CD4-positive, alpha-beta memory T cell (primary cell): Measurements from ENCODE around the gene SP8. TPM values are rescaled to one million over a fixed set of nuclear protein-coding genes. Genes with fewer than 3 reads are reported as not detected.

Experiments used
- CTCF ChIA-PET: fragments of 350-600 bp; sonication (Branson Sonifier 250); formaldehyde crosslinking; loops from one replicate; lab custom pipeline; 2021; ENCODE audit warnings: inconsistent platforms; ENCODE audit not compliant: partially characterized antibody; lab: Charles Lee
- POLR2A ChIA-PET: fragments of 350-600 bp; sonication (Branson Sonifier 250); formaldehyde crosslinking; loops from one replicate; lab custom pipeline; 2021; ENCODE audit not compliant: partially characterized antibody; lab: Charles Lee
- DNase-seq, 5 donors: peaks; one replicate each; pipeline versions ENCODE4 v3.0.0 to v3.0.0-alpha.2; 2020 to 2022; ENCODE audit warnings: mixed read lengths in 1 of 5
- H3K27ac ChIP-seq: one replicate; pipeline ENCODE4 v1.7.0; 2013; ENCODE audit warnings: low read depth, low read length
- H3K27me3 ChIP-seq: 2 replicates; pipeline ENCODE4 v1.7.0; 2013; ENCODE audit warnings: mild to moderate bottlenecking, low read length, moderate library complexity; ENCODE audit not compliant: insufficient read depth
- H3K36me3 ChIP-seq: 2 replicates; pipeline ENCODE4 v1.7.0; 2013; ENCODE audit warnings: mild to moderate bottlenecking, low read length, moderate library complexity; ENCODE audit not compliant: insufficient read depth
- H3K4me1 ChIP-seq: 2 replicates; pipeline ENCODE4 v1.7.0; 2013; ENCODE audit warnings: mild to moderate bottlenecking, low read length, moderate library complexity; ENCODE audit not compliant: insufficient read depth
- H3K4me3 ChIP-seq, 2 donors: one replicate each; pipeline ENCODE4 v1.7.0; 2013; ENCODE audit warnings: low read length in 2 of 2, mild to moderate bottlenecking in 1 of 2
- H3K9me3 ChIP-seq, 2 donors: one replicate each; pipeline ENCODE4 v1.7.0; 2013; ENCODE audit warnings: low read length in 2 of 2, control low read depth in 1 of 2; ENCODE audit not compliant: control insufficient read depth in 1 of 2
- H3K27ac Mint-ChIP-seq, 7 donors: one replicate each; pipeline ENCODE4 v1.8.0; 2020 to 2021; ENCODE audit warnings: mixed read lengths in 7 of 7, mild to moderate bottlenecking in 6 of 7, inconsistent platforms in 3 of 7, moderate library complexity in 3 of 7
- H3K27me3 Mint-ChIP-seq, 2 donors: one replicate each; pipeline ENCODE4 v1.8.0; 2020 to 2021; ENCODE audit warnings: mixed read lengths in 2 of 2
- H3K36me3 Mint-ChIP-seq, 2 donors: one replicate each; pipeline ENCODE4 v1.8.0; 2020 to 2021; ENCODE audit warnings: mixed read lengths in 2 of 2, inconsistent platforms in 1 of 2, mild to moderate bottlenecking in 1 of 2
- H3K4me1 Mint-ChIP-seq, 4 donors: one replicate each; pipeline ENCODE4 v1.8.0; 2020 to 2021; ENCODE audit warnings: mixed read lengths in 4 of 4, mild to moderate bottlenecking in 1 of 4
- H3K4me3 Mint-ChIP-seq, 8 donors: one replicate each; pipeline ENCODE4 v1.8.0; 2020 to 2021; ENCODE audit warnings: mixed read lengths in 8 of 8, mild to moderate bottlenecking in 7 of 8, moderate library complexity in 6 of 8, inconsistent platforms in 3 of 8
- H3K9me3 Mint-ChIP-seq, 8 donors: one replicate each; pipeline ENCODE4 v1.8.0; 2020 to 2021; ENCODE audit warnings: mixed read lengths in 8 of 8, mild to moderate bottlenecking in 5 of 8, inconsistent platforms in 3 of 8, moderate library complexity in 1 of 8
- intact Hi-C: fragments of 100-400 bp; cut with micrococcal nuclease; formaldehyde crosslinking; loops from one replicate; pipeline ENCODE4 v1.15.1; 2023
- polyA plus RNA-seq, 2 donors: library from polyadenylated mRNA; unstranded; fragments of 300-500 nt; fragmentation: Illumina TruSeq; gene quantifications; one replicate each; pipeline ENCODE4 v1.2.3, GENCODE V29; 2021
- total RNA-seq, 2 experiments: library from RNA; stranded (reverse); gene quantifications; one replicate each; pipeline ENCODE4 v1.2.3, GENCODE V29; 2021

SP8 gene
- total and polyA plus RNA-seq, 4 experiments from 2014 or later: not detected

DNA sequence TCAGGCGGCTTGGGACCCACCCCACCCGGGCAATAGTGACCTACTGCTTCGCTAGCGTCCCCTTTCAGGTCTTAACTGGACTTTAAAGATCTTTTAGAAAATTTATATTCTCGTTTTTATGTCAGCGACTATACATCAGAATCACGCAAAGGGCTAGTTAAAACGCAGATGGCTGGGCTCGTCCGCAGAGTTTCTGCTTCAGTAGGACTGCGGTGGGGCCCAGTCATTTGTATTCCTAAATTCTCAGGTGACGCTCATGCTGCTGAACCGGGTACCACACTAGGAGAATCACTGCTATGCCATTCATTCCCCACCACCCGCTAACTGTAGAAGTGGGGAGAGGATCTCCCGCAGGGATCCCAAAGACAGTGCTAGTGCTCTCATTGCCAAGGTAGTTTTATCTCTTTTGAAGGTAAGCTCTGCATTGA lies 12.0 kb upstream of the SP8 start:
- POLR2A ChIA-PET: no interaction called here
- Histone ChIP-seq H3K4me1 (peaks cover 15% of the 10 kb centered on the region), H3K36me3 (no peaks in the 10 kb centered on the region), H3K27me3 (peaks cover 36% of the 10 kb centered on the region), H3K4me3 (no peak overlapping the region), H3K9me3 (no peaks in the 10 kb centered on the region), H3K27ac (no peak overlapping the region)
- Mint-ChIP-seq H3K4me1 (peaks cover 8 to 22% (median 15%) of the 10 kb centered on the region in 4 donors), H3K27me3 (peaks cover 31 to 47% of the 10 kb centered on the region in 2 donors), H3K27ac (peak overlapping the region in 1 of 7 donors; percentile 28), H3K9me3 (peaks cover 0 to 32% (median 13%) of the 10 kb centered on the region in 8 donors), H3K4me3 (peak overlapping the region; percentile 59 to 82 (median 74)), H3K36me3 (peaks cover 0 to 4% of the 10 kb centered on the region in 2 donors)
- CTCF ChIA-PET: no interaction called here
- DNase-seq: no peak
- intact Hi-C loops: no loop called here

DNA sequence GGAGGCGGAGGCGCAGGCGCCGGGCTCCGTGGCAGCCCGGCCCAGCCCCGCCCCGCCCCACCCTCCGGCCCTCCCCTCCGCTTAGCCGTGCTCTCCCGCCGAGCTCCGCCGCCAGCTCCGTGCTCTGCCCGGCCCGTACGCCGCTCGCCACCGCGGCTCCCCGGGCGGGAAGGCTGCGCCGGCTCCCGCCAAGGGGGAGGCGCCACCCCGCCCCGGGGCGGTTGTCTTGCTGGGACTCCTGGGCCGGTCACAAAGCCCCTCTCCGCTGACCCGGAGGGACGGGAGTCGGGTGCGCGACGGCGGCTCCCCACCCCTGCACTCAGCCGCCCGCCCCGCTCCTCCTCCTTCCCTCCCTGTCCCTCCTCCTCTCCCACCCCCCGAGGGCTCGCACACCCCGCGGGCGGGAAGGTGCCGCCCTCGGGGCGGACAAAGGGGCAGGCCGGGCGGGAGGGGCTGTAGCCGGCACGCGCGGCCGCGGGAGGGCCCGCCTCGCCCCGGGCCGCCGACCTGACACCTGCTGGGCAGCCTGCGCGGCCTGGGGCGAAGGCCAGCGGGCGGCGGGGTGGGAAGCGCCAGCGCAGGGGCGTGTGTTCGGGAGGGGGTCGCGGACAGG lies 11.5 kb upstream of the SP8 start:
- no peak overlapping the region for H3K27ac ChIP-seq
- Mint-ChIP-seq H3K27ac (no peak overlapping the region), H3K4me3 (peak overlapping the region in 2 of 8 donors; percentile 59 to 80), H3K4me1 (peaks cover 8 to 22% (median 15%) of the 10 kb centered on the region in 4 donors), H3K27me3 (peaks cover 36 to 51% of the 10 kb centered on the region in 2 donors), H3K9me3 (peaks cover 0 to 35% (median 17%) of the 10 kb centered on the region in 8 donors), H3K36me3 (peaks cover 0 to 4% of the 10 kb centered on the region in 2 donors)
- H3K4me1 ChIP-seq: peaks cover 15% of the 10 kb centered on the region
- no peaks in the 10 kb centered on the region for H3K36me3 ChIP-seq
- intact Hi-C loops: no loop called here
- H3K4me3 ChIP-seq: no peak overlapping the region
- no peak for DNase-seq
- ChIA-PET POLR2A (no interaction called here), CTCF (no interaction called here)
- H3K9me3 ChIP-seq: no peaks in the 10 kb centered on the region
- H3K27me3 ChIP-seq: peaks cover 41% of the 10 kb centered on the region

DNA sequence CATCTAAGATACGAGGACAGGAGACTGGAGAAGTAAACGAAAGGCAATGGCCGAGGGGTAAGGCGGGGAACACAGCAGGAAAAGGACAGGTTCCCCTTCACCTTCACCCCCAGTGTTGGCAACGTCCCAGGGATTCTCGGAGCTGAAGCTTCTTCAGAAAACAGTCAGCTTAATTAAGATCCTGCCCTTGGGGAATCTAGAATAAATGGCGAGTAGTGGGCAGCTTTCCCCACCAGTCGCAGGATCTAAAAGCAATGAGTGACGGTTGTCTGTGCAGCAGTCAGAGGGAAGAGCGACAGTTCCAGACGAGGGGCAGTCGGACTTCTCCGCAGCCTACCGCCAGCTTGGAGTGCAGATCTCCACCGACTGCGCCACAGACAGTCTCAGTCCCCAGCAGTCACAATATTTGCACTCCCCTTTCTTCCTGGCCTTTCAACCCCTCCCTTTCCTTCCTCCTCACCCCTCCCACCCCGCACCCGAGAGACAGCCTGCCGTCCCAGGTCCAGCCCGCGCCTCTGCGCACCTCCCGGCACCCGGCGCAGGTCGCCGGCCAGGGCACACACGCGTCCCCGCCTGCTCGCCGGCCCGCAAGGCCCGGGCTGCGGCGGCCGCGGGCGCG lies 10.9 kb upstream of the SP8 start:
- CTCF ChIA-PET: no interaction called here
- H3K9me3 Mint-ChIP-seq: peaks cover 0 to 38% (median 20%) of the 10 kb centered on the region in 8 donors
- Histone ChIP-seq H3K27me3 (peaks cover 47% of the 10 kb centered on the region), H3K4me1 (peaks cover 15% of the 10 kb centered on the region), H3K27ac (no peak overlapping the region), H3K36me3 (no peaks in the 10 kb centered on the region), H3K4me3 (peak overlapping the region in 1 of 2 donors; percentile 43), H3K9me3 (no peaks in the 10 kb centered on the region)
- H3K4me3 Mint-ChIP-seq: peak overlapping the region; percentile 84 to 92 (median 88)
- DNase-seq: no peak
- H3K36me3 Mint-ChIP-seq: peaks cover 0 to 4% of the 10 kb centered on the region in 2 donors
- intact Hi-C loops: no loop called here
- POLR2A ChIA-PET: no interaction called here
- peaks cover 39 to 54% of the 10 kb centered on the region in 2 donors for H3K27me3 Mint-ChIP-seq
- peak overlapping the region in 3 of 7 donors; percentile 24 to 46 (median 37) for H3K27ac Mint-ChIP-seq
- peaks cover 8 to 22% (median 15%) of the 10 kb centered on the region in 4 donors for H3K4me1 Mint-ChIP-seq

GRCh38 chr7:20797042-20797461 lies 10.4 kb upstream of the SP8 start:
- peak overlapping the region in 1 of 2 donors; percentile 43 for H3K4me3 ChIP-seq
- Mint-ChIP-seq H3K4me1 (peaks cover 8 to 24% (median 15%) of the 10 kb centered on the region in 4 donors), H3K9me3 (peaks cover 0 to 40% (median 24%) of the 10 kb centered on the region in 8 donors), H3K27ac (peak overlapping the region in 2 of 7 donors; percentile 24 to 46), H3K4me3 (peak overlapping the region; percentile 84 to 92 (median 88)), H3K36me3 (peaks cover 0 to 4% of the 10 kb centered on the region in 2 donors), H3K27me3 (peaks cover 41 to 56% of the 10 kb centered on the region in 2 donors)
- H3K27me3 ChIP-seq: peaks cover 52% of the 10 kb centered on the region
- no peak overlapping the region for H3K27ac ChIP-seq
- POLR2A ChIA-PET: no interaction called here
- no peaks in the 10 kb centered on the region for H3K36me3 ChIP-seq
- CTCF ChIA-PET: no interaction called here
- no peak for DNase-seq
- H3K4me1 ChIP-seq: peaks cover 15% of the 10 kb centered on the region
- H3K9me3 ChIP-seq: no peaks in the 10 kb centered on the region
- intact Hi-C loops: no loop called here

DNA sequence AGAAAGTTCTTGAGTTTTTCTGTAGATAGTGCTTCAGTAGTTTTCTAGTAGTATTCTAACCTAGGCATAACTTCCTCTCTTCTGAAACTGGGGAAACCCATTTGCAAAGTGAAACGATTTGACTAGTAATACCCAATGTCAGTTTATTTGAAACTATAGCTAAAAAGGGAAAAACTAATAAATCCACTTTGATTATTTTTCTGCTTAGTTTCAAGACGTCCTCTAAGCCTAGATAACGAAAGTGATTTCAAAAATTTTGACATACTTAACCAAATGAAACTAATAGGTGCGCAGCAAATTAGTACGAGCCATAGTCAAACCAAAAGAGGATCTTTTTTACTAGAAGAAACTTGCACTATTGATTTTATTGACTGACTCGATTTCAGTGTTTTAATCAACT lies 9.8 kb upstream of the SP8 start:
- H3K27ac Mint-ChIP-seq: peak overlapping the region in 1 of 7 donors; percentile 52
- H3K27me3 Mint-ChIP-seq: peaks cover 46 to 62% of the 10 kb centered on the region in 2 donors
- H3K4me3 Mint-ChIP-seq: peak overlapping the region in 6 of 8 donors; percentile 84 to 92 (median 88)
- Histone ChIP-seq H3K36me3 (no peaks in the 10 kb centered on the region), H3K9me3 (no peaks in the 10 kb centered on the region), H3K4me1 (peaks cover 15% of the 10 kb centered on the region), H3K27me3 (peaks cover 54% of the 10 kb centered on the region), H3K4me3 (no peak overlapping the region), H3K27ac (no peak overlapping the region)
- ChIA-PET CTCF (no interaction called here), POLR2A (no interaction called here)
- DNase-seq: no peak
- intact Hi-C loops: no loop called here
- H3K9me3 Mint-ChIP-seq: peaks cover 0 to 46% (median 30%) of the 10 kb centered on the region in 8 donors
- peaks cover 8 to 28% (median 15%) of the 10 kb centered on the region in 4 donors for H3K4me1 Mint-ChIP-seq
- peaks cover 4 to 7% of the 10 kb centered on the region in 2 donors for H3K36me3 Mint-ChIP-seq

DNA sequence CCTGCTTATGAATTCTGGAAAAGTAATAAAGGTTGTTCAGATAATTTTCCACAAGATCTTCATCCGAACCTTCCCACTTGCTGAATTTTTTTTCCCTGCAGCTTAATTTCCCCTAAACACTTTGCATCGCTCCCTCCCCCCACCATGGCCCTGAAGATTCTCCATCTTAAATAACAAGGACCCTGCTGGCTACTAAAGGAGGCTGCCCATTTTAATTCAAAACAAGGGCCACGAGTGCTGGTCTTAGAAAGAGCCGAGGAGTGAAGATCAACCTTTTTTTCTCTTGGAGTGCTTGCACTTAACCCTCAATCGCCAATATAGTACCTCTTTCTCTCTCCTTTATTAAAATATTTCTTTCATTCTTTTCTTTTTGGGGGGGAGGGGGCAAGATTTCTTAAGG lies 9.2 kb upstream of the SP8 start:
- Mint-ChIP-seq H3K9me3 (peaks cover 0 to 50% (median 33%) of the 10 kb centered on the region in 8 donors), H3K27me3 (peaks cover 52 to 67% of the 10 kb centered on the region in 2 donors), H3K27ac (peak overlapping the region in 1 of 7 donors; percentile 46), H3K4me3 (no peak overlapping the region), H3K36me3 (peaks cover 4 to 7% of the 10 kb centered on the region in 2 donors), H3K4me1 (peaks cover 8 to 28% (median 15%) of the 10 kb centered on the region in 4 donors)
- Histone ChIP-seq H3K9me3 (no peaks in the 10 kb centered on the region), H3K27ac (no peak overlapping the region), H3K4me3 (no peak overlapping the region), H3K36me3 (no peaks in the 10 kb centered on the region), H3K4me1 (peaks cover 15% of the 10 kb centered on the region), H3K27me3 (peaks cover 60% of the 10 kb centered on the region)
- ChIA-PET CTCF (no interaction called here), POLR2A (no interaction called here)
- intact Hi-C loops: no loop called here
- no peak for DNase-seq

DNA sequence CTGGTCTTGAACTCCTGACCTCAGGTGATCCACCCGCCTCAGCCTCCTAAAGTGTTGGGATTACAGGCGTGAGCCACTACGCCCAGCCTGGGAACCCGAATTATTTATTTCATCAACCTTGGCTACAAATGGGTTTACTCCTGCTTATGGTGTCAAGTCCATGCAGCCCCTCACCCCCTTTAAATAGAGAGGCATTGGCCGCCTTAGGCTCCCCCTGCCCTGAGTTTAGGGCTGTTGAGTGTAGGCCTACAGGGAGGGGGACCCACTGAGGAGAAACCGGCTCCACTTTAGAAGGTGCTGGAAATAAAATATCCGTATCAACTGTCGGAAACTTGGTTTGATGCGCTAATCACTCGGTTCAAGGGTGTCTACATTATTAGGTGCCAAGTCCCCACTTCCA lies 8.7 kb upstream of the SP8 start:
- POLR2A ChIA-PET: no interaction called here
- Histone ChIP-seq H3K27me3 (peaks cover 64% of the 10 kb centered on the region), H3K4me3 (no peak overlapping the region), H3K36me3 (no peaks in the 10 kb centered on the region), H3K9me3 (no peaks in the 10 kb centered on the region), H3K4me1 (peaks cover 15% of the 10 kb centered on the region), H3K27ac (no peak overlapping the region)
- intact Hi-C loops: no loop called here
- Mint-ChIP-seq H3K4me3 (no peak overlapping the region), H3K4me1 (peaks cover 8 to 28% (median 15%) of the 10 kb centered on the region in 4 donors), H3K27me3 (peaks cover 54 to 70% of the 10 kb centered on the region in 2 donors), H3K36me3 (peaks cover 4 to 7% of the 10 kb centered on the region in 2 donors), H3K9me3 (peaks cover under 1 to 51% (median 35%) of the 10 kb centered on the region in 8 donors), H3K27ac (peak overlapping the region in 1 of 7 donors; percentile 46)
- DNase-seq: no peak
- CTCF ChIA-PET: no interaction called here
